Calu3 (cell line): ENCODE results near the gene ATXN10. TPM values are rescaled to one million over a fixed set of nuclear protein-coding genes. Genes with fewer than 3 reads are reported as not detected.

Experiments
- BruUV-seq: library from RNA; stranded (reverse); fragments of 400-500 nt; replicated peaks from 2 replicates; lab custom pipeline; 2021; lab: Mats Ljungman, UMichigan
- CTCF ChIA-PET: fragments of 300-600 bp; sonication (Branson Sonifier 250); formaldehyde crosslinking; loops from one replicate; lab custom pipeline; 2022; ENCODE audit warnings: antibody characterized with exemption; lab: Charles Lee
- DNase-seq: peaks from one replicate; pipeline ENCODE4 v3.0.0; 2022
- H3K27ac Mint-ChIP-seq: one replicate; pipeline ENCODE4 v1.8.0; 2022; ENCODE audit warnings: mixed read lengths; ENCODE audit not compliant: unreplicated experiment
- H3K27me3 Mint-ChIP-seq: one replicate; pipeline ENCODE4 v1.8.0; 2022; ENCODE audit warnings: mixed read lengths; ENCODE audit not compliant: unreplicated experiment
- H3K36me3 Mint-ChIP-seq: one replicate; pipeline ENCODE4 v1.8.0; 2022; ENCODE audit warnings: mild to moderate bottlenecking, moderate library complexity, mixed read lengths; ENCODE audit not compliant: insufficient read depth, unreplicated experiment
- H3K4me1 Mint-ChIP-seq: one replicate; pipeline ENCODE4 v1.8.0; 2022; ENCODE audit warnings: mild to moderate bottlenecking, low read depth, mixed read lengths; ENCODE audit not compliant: unreplicated experiment
- H3K4me3 Mint-ChIP-seq: one replicate; pipeline ENCODE4 v1.8.0; 2022; ENCODE audit warnings: mild to moderate bottlenecking, low read depth, moderate library complexity, mixed read lengths; ENCODE audit not compliant: unreplicated experiment
- H3K9me3 Mint-ChIP-seq: one replicate; pipeline ENCODE4 v1.8.0; 2022; ENCODE audit warnings: low read depth, mixed read lengths; ENCODE audit not compliant: unreplicated experiment
- intact Hi-C: fragments of 100-400 bp; cut with micrococcal nuclease; formaldehyde crosslinking; loops from one replicate; pipeline ENCODE4 v1.10.0; 2022; ENCODE audit not compliant: unreplicated experiment
- total RNA-seq: library from RNA; stranded (reverse); gene quantifications from 2 replicates; pipeline ENCODE4 v1.2.3, GENCODE V29; 2022
- TF ChIP-seq, protein P1 (sequence below): fragments of 200-600 bp; IDR thresholded peaks from one replicate; pipeline ENCODE4 v1.8.0; 2022; ENCODE audit warnings: antibody characterized with exemption; ENCODE audit not compliant: unreplicated experiment

Gene ATXN10
- total RNA-seq, 1 experiment from 2014 or later, result 263 TPM

DNA sequence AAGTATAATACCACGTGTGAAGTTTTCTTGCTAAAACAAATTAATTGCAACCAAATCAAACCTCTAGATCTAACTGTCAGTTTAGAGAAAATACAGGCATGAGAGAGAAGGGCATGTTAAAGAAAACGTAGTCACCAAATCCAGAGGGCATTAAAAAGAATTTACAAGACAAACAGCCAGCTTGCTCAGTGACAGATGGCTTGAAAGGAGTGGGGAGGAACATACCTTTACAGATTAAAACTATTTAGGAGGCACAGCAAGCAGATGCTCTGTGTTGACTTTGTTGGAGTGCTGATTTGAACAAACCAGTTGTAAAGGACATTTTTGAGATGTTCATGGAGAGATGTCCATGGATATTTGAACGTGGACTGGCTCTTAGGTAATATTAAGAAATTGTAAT is 96.9 kb downstream of the ATXN10 start:
- Mint-ChIP-seq H3K4me3 (no peak overlapping the region), H3K27me3 (no peaks in the 10 kb centered on the region), H3K27ac (no peak overlapping the region), H3K9me3 (no peaks in the 10 kb centered on the region), H3K36me3 (peaks cover 47% of the 10 kb centered on the region), H3K4me1 (peaks cover 38% of the 10 kb centered on the region)
- BruUV-seq, result no TSS peak
- intact Hi-C loops, result no loop called here
- CTCF ChIA-PET, result no interaction called here
- no peak for DNase-seq
- TF ChIP-seq, protein P1, sequence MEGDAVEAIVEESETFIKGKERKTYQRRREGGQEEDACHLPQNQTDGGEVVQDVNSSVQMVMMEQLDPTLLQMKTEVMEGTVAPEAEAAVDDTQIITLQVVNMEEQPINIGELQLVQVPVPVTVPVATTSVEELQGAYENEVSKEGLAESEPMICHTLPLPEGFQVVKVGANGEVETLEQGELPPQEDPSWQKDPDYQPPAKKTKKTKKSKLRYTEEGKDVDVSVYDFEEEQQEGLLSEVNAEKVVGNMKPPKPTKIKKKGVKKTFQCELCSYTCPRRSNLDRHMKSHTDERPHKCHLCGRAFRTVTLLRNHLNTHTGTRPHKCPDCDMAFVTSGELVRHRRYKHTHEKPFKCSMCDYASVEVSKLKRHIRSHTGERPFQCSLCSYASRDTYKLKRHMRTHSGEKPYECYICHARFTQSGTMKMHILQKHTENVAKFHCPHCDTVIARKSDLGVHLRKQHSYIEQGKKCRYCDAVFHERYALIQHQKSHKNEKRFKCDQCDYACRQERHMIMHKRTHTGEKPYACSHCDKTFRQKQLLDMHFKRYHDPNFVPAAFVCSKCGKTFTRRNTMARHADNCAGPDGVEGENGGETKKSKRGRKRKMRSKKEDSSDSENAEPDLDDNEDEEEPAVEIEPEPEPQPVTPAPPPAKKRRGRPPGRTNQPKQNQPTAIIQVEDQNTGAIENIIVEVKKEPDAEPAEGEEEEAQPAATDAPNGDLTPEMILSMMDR, result no peak

GRCh38 chr22:45769569-45770210 is 98.1 kb downstream of the ATXN10 start:
- peak overlapping the region; percentile 25 for H3K27ac Mint-ChIP-seq
- no peak overlapping the region for H3K4me3 Mint-ChIP-seq
- TF ChIP-seq, protein P1, result no peak
- peaks cover 42% of the 10 kb centered on the region for H3K4me1 Mint-ChIP-seq
- no peak for DNase-seq
- H3K9me3 Mint-ChIP-seq, result no peaks in the 10 kb centered on the region
- H3K36me3 Mint-ChIP-seq, result peaks cover 43% of the 10 kb centered on the region
- intact Hi-C loops, result no loop called here
- CTCF ChIA-PET, result no interaction called here
- no peaks in the 10 kb centered on the region for H3K27me3 Mint-ChIP-seq
- no TSS peak for BruUV-seq

- intact Hi-C loops, result no loop called here
- H3K4me3 Mint-ChIP-seq, result no peak overlapping the region
- CTCF ChIA-PET, result interaction anchor here (0.6 to 1.0 kb wide), 4 partner anchors 11 to 94 kb away, joined by 3 to 4 read pairs (median 3); no protein-coding TSS in a partner anchor
- TF ChIP-seq, protein P1, result no peak
- no peaks in the 10 kb centered on the region for H3K9me3 Mint-ChIP-seq
- DNase-seq, result no peak
- peaks cover 51% of the 10 kb centered on the region for H3K36me3 Mint-ChIP-seq
- BruUV-seq, result no TSS peak
- no peak overlapping the region for H3K27ac Mint-ChIP-seq
- H3K27me3 Mint-ChIP-seq, result no peaks in the 10 kb centered on the region
- H3K4me1 Mint-ChIP-seq, result peaks cover 50% of the 10 kb centered on the region
Measured at GRCh38 chr22:45770506-45770905, 98.9 kb downstream of the ATXN10 start.

DNA sequence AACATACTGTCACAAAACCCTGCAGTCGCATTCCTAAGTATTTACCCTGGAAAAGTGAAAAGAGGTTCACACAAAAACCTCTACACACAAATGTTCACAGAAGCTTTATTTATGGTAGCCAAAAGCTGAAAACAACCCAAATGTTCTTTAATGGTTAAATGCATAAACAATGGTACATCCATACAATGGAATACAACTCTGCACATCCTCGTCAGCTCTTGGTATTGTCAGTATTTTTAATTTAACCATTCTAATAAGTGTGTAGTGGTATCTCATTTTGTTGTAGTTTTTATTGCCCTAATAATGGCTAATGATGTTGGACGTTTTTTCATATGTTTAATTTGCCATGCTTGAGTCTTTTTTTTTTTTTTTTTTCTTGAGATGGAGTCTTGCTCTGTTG is 99.4 kb downstream of the ATXN10 start:
- H3K27me3 Mint-ChIP-seq, result no peaks in the 10 kb centered on the region
- CTCF ChIA-PET, result interaction anchor here (0.6 to 1.0 kb wide), 3 partner anchors 23 to 93 kb away, joined by 3 to 4 read pairs (median 3); no protein-coding TSS in a partner anchor
- no peak overlapping the region for H3K4me3 Mint-ChIP-seq
- peaks cover 56% of the 10 kb centered on the region for H3K36me3 Mint-ChIP-seq
- no peak for DNase-seq
- H3K9me3 Mint-ChIP-seq, result no peaks in the 10 kb centered on the region
- H3K27ac Mint-ChIP-seq, result no peak overlapping the region
- intact Hi-C loops, result no loop called here
- H3K4me1 Mint-ChIP-seq, result peaks cover 55% of the 10 kb centered on the region
- TF ChIP-seq, protein P1, result no peak
- BruUV-seq, result no TSS peak
